ENCODE data around the gene CPLANE2.
A peak's percentile ranks its signal among the peaks of the same experiment; 100 is the strongest.
"Not testable (repeated sequence)": the region's sequence is repeated elsewhere in the genome, so short reads cannot be mapped to it uniquely, and the experiment has no call there.

CPLANE2 gene

GRCh38 chr1:16233431-16233830 is 3.6 kb downstream of the CPLANE2 start:
- no peak overlapping the region for H3K4me3 ChIP-seq (ENCODE audit: low read length)
- no peak for DNase-seq (ENCODE audit: low read depth, low spot score)

DNA sequence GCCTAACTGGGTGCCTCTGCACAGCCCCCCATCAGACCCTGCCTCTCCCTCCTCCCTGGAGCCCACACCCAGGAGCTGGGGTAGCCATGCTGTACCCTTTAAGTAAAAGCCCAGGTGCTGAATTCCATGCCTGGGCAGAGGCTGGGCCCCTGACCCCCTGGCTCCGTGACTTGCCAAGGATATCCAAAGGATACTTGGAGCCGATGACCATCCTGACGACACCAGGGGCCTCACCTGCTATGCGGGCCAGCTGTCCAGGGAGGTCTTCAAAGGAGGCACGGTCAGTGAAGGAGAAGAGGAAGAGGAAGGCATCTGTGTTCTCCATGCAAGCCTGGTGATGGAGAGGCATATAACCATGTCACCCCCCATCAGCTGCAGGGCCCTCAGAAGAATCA is 4.7 kb downstream of the CPLANE2 start:
- no peak for DNase-seq (ENCODE audit: low read depth, low spot score)
- H3K4me3 ChIP-seq (ENCODE audit: low read length): no peak overlapping the region

DNA sequence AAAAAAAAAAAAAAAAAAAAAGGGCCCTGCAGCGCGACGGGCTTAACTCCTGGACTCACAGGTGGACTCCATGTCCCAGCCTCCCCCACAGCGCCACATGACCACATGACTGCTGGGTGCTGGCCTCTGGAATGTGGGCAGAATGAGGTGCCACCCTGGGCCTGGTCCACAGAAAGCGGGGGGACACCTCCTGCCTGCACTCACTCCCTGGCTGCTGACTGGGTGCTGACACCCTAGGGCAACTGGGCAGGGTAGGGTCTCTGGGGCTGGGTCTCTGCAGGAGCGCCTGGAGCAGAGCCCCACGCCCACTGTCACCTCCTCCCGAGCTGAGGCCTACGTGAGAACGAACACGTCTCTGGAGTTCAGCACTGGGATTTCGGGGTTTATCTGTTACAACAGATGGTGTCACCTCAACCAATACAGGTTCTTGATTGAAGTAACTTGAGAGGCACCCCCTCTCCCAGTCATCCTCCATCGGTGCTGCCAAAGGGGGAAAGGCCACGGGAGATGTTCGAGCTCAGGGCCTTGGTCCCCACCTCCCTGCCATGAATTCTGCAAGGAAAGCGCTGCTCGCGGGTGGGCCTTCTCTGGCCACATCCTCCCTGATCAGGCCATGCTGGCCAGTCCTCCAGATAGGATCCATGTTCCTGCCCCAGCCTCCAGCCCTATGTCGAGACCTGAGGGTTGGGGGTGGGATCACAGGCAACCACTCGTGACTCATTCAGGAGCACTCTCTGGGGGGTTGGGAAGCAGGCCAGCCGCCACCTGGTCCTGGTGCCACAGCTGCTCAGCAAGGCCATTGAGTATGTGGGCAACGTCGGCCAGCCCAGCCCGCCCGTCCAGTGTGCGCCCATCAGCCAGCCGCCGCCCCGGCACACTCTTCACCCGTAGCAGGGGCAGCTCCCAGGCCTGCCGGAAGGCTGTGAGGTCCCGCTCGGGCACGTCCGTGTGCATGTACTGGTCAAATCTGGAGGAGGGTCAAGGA is 5.4 kb downstream of the CPLANE2 start:
- no peak for DNase-seq (ENCODE audit: low read depth, low spot score)
- no peak overlapping the region for H3K4me3 ChIP-seq (ENCODE audit: low read length)

- H3K4me3 ChIP-seq (ENCODE audit: low read length): no peak overlapping the region
- no peak for DNase-seq (ENCODE audit: low read depth, low spot score)
Measured at GRCh38 chr1:16230744-16231143, 6.2 kb downstream of the CPLANE2 start.

DNA sequence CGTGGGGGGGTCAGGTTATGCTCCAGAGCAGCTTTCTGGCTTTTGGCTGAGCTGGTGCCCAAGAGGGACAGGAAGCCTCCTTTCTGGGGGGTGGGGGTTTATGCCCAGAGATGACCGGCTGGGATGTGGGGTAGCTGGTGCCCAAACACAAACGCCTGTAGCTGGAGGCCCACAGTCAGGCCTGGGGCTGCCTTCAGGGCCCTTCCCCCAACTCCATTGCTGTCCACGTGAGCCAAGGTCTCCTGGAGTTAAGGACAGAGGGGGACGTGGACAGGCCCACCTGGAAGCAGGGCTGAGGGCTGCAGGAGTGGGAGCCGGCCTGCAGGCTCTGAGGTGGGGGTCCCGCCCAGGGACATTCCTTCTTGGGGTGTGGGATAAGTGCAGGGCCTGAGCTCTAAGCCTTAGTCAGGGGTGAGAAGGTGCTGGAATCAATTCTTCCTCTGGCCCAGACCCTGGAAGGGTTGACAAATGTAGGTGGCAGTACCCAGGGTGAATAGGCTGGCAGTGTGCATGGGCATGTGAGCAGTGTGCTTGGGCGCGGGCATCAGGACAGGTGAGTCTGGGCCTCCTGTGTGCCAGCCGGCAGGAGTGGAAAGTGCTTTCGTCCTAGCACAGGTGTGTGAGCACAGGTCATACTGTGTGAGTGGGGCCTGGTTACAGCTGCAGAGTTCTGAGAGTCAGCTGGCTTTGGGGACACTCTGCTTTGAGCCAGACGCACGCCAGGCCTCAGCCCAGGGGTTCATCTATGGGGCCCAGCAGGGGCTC is 6.8 kb downstream of the CPLANE2 start:
- no peak for DNase-seq (ENCODE audit: low read depth, low spot score)
- H3K4me3 ChIP-seq (ENCODE audit: low read length): no peak overlapping the region

DNA sequence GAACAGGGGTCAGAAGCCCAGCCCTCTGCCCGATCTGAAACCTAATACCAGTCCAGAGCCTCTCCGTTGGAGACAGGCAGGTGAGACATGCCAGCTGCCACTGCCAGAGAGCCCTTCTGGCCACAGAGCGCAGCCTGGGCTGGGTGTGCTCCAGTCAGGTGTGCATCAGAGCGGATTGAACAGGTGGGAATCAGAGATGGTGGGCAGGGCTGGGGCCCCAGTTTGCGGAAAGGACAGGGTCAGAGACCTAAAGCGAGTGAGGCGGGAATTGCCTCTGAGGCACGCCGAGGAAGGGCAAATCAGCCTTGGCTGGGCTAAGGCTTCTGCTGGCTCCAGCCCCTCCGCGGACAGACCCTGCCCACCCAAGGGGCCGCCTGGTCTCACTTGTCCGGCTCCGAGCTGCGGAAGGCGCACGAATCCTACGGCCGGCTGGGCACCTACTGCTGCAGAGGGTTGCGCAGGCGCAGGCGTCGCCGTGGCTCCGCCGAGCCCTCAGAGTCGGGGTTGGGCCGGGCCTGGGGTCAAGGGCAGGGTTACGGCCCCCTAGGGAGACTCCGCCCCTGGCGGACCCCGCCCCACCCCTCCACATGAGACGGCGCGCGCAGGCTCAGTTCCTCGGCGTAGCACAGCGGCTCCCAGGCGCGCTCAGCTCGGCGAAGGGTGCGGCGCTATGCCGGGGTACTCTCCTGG is 10.3 kb downstream of the CPLANE2 start:
- H3K4me3 ChIP-seq (ENCODE audit: low read length): no peak overlapping the region
- no peak for DNase-seq (ENCODE audit: low read depth, low spot score)

- no peak for DNase-seq (ENCODE audit: low read depth, low spot score)
- no peak overlapping the region for H3K4me3 ChIP-seq (ENCODE audit: low read length)
Measured at GRCh38 chr1:16226129-16226489, 10.9 kb downstream of the CPLANE2 start.

DNA sequence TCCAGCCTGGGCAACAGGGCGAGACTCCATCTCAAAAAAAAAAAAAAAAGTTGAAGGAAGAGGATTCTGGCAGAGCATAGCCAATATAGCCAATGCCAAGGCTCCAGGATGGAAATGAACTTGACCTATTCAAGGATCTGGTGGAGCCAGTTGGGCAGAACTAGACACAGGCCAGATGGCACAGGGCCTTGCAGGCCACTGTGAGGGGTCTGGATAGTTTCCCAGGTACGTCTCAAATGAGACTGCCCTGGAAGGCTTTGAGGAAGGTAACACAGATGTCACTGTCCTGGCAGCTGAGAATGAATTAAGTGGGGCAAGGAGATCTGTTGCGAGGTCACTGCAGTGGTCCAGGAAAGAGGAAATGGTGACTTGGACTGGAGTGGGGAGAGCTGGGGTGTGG is 12.5 kb downstream of the CPLANE2 start:
- DNase-seq (ENCODE audit: low read depth, low spot score): no peak
- H3K4me3 ChIP-seq (ENCODE audit: low read length): no peak overlapping the region

DNA sequence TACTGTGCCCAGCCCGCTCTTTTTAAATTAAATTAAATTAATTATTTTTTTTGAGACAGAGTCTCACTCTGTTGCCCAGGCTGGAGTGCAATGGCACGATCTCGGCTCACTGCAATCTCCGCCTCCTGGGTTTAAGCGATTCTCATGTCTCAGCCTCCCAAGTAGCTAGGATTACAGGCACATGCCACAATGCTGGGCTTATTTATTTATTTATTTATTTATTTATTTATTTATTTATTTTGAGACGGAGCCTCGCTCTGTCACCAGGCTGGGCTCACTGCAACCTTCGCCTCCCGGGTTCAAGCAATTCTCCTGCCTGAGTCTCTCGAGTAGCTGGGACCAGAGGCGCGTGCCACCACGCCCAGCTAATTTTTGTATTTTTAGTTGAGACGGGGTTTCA is 14.3 kb downstream of the CPLANE2 start:
- DNase-seq (ENCODE audit: low read depth, low spot score): not testable (repeated sequence)

DNA sequence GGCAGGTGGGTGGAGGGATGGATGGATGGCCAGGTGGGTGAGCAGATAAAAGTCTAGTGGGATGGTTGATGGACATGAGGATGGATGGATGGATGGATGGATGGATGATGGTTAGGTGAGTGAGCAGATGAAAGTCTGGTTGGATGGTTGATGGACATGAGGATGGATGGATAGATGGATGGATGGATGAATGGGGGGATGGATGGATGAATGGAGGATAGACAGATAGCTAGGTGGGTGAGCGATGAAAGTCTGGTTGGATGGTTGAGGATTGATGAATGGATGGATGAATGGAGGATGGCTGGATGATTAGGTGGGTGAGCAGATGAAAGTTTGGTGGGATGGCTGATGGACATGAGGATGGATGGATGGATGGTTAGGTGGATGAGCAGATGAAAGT is 15.5 kb downstream of the CPLANE2 start:
- H3K4me3 ChIP-seq (ENCODE audit: low read length): no peak overlapping the region

More for the DNA sequence above, 14.3 kb downstream of the CPLANE2 start:
- H3K4me3 ChIP-seq (ENCODE audit: low read length): not testable (repeated sequence)

GRCh38 chr1:16219968-16220500 is 16.9 kb downstream of the CPLANE2 start:
- DNase-seq (ENCODE audit: low read depth, low spot score): no peak
- H3K4me3 ChIP-seq (ENCODE audit: low read length): no peak overlapping the region

More for the DNA sequence above, 15.5 kb downstream of the CPLANE2 start:
- DNase-seq (ENCODE audit: low read depth, low spot score): no peak

DNA sequence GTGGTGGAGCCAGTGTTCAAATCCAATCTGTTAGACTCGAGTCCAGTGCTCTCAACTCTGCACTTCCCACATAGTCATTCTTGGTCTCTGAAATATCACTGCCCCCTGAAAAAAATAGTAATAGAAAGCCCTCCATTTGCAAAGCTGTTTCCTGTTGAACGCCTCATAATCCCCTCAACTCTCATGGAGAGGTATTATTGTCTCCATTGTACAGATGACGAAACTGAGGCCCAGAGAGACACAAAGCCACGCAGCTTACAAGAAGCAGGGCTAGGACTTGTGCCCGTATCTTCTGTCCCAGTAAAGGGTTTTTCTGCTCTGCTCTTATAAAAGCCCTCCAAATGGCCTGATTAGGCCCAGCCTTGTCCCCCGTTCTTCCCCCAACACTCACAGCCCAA is 18.3 kb downstream of the CPLANE2 start:
- H3K4me3 ChIP-seq (ENCODE audit: low read length): no peak overlapping the region
- DNase-seq (ENCODE audit: low read depth, low spot score): no peak

- no peak for DNase-seq (ENCODE audit: low read depth, low spot score)
- H3K4me3 ChIP-seq (ENCODE audit: low read length): no peak overlapping the region
Measured at GRCh38 chr1:16218014-16218673, 18.8 kb downstream of the CPLANE2 start.

GRCh38 chr1:16217061-16217785 is 19.8 kb downstream of the CPLANE2 start:
- peak; percentile 83 for DNase-seq (ENCODE audit: low read depth, low spot score)
- H3K4me3 ChIP-seq (ENCODE audit: low read length): peak overlapping the region; percentile 15

- DNase-seq (ENCODE audit: low read depth, low spot score): peak; percentile 44
- H3K4me3 ChIP-seq (ENCODE audit: low read length): no peak overlapping the region
Measured at GRCh38 chr1:16215882-16216753, 20.9 kb downstream of the CPLANE2 start.

DNA sequence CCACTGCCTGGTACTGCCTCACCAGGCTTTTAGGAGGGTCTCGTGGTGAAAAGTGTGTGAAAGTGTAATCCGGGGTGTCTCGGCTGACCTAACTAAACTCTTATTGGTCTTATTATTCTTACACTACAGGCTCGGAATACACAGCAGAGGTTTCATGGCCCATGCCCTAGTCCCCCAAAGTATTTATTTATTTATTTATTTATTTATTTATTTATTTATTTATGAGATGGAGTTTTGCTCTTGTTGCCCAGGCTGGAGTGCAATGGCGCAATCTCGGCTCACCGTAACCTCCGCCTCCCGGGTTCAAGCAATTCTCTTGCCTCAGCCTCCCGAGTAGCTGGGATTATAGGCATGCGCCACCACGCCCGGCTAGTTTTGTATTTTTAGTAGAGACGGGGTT is 21.7 kb downstream of the CPLANE2 start:
- H3K4me3 ChIP-seq (ENCODE audit: low read length); DNase-seq (ENCODE audit: low read depth, low spot score): not testable (repeated sequence)

DNA sequence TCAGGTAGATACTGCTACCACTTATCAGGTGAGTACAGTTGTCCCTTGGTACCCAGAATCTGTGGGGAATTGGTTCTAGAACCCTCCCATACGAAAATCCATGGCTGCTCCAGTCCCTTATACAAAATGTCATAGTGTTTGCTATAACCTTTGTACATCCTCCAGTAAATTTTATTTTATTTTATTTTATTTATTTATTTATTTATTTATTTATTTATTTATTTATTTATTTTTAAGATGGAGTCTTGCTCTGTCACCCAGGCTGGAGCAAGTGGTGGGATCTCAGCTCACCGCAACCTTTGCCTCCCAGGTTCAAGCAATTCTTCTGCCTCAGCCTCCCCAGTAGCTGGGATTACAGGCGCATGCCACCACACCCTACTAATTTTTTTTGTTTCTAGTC is 23.4 kb downstream of the CPLANE2 start:
- not testable (repeated sequence) for DNase-seq (ENCODE audit: low read depth, low spot score); H3K4me3 ChIP-seq (ENCODE audit: low read length)
